SHP77 treated with DMSO at 0.1 percent for 48 hours (cell line): ENCODE results near the gene HPCAL4.

ENCODE experiments used
- DNase-seq: peaks from one replicate; lab custom pipeline; 2025; lab: John Stamatoyannopoulos, UW

HPCAL4 gene

DNA sequence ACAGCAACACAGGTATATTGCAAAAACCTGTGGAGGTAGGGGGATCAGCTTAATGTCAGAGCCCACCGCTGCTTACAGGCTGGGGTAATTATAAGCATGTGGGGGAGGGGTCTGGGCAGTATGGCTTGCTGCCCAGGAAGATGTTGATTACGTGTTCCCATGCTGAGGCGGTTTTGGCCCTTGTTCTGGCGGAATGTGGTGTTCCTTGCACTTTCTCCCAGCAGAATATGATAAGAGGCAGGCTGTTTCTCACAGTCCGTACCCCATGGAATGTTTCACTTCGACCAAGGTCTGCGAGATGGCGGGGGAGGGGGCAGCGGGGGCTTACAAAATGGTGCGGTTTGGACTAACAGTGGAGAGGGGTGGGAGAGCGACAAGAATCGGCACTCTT, 9.8 kb upstream of the HPCAL4 start:
- DNase-seq, result no peak

DNA sequence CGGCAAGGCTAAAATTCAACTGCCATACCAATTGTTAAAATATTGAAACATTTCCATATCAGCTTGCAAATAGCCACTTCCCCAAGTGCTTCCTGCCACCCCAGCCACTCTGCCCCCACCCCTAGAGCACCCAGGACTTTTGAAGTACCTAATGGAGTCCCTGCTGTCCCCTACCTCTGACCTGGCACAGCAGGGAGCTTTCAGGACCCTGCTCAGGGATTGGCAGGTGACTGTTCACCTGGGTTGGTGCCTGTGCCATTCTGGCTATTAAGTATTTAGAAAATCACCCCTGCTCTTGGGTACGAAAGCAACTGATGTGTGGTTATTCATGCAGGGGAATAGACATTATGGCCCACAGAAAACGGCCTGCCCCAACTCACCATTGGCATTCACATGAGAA, 9.1 kb upstream of the HPCAL4 start:
- DNase-seq, result no peak

DNA sequence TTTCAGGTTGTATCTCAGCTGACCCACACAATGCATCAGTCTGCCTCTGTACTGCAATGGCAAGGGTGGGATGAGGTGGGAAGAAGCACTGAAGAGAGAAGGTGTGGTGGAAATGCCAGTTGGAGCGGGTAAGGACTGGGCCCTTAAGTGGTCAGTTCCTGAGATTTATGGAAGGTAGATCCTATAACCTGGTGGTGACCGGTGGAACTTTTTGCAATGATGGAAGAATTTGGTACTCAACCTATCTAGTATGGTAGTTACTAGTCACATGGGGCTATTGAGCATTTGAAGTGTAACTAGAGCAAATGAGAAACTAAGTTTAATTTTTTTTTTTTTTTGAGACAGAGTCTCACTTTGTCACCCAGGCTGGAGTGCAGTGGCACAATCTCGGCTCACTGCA, 8.2 kb upstream of the HPCAL4 start:
- DNase-seq, result no peak

DNA sequence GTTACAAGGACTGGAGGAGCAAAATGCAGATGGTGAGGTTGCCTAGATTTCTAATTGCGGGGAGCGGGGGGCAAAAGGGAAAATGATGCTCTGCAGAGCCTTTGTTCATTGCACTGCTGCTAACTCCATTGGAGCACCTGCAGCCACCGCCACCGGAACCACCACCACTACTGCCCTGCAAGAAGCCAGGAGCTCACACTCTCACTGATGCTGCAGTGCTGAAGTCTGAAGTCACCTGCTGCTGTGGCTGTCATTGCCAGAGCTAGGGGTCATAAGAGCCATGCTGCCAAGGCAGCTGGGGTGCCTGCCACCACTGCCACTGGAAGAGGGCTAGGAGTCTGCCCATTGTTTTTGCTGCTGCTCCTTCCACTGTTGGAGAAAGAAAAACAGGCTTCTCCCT, 7.3 kb upstream of the HPCAL4 start:
- no peak for DNase-seq

DNA sequence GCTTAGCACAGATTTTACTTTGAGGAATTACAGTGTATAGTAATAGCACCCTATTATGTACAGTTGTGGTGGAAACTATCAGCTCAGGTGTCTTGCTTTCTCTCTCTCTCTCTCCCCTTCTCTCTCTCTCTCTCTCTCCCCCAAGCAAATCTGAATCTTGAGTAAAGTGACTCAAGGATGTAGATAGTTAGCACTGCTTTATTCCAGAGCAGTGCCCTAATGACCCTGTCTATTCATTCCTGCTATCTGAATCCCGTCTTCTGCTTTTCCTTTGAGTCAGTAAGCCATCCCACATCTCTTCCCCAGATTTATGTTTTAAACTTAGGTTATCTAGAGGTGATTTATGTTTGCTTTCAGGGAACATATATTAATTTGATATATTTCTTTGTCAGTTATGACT, 5.2 kb upstream of the HPCAL4 start:
- no peak for DNase-seq

DNA sequence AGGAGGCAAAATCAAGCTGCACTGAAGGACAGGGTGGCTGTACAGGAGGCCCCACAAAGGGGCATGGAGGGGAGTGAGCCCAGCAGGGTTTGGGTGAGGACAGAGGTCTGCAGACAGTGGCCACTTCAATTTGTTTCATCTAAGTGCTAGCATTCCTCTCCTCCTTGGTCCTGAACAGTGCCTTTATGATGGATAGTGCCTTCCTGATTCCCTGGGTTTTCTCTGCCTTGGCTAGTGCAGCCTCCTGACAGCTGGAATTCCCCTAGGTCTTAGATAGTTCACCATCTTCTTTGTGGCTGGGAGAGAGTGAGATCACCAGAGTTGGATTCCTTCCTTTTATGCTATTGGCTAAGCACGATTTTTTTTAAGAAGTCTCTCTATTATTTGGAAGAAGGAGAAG, 3.8 kb upstream of the HPCAL4 start:
- DNase-seq, result no peak

DNA sequence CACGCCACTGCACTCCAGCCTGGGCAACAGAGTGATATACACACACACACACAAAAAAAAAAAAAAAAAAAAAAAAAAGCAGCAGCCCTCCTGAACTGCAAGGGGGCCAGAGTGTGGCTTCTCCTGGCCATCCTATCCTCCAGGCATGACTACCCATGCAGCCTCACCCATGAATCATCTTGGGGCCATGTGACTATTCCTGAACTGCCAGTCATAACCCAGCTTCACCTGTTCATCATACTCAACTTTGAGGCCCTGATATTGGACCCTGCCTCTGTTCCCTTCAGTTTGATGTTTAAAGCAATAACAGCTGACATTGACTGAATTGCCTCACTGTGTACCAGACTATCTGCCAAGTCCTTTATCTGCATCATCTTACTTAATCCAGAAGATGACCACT, 2.8 kb upstream of the HPCAL4 start:
- no peak for DNase-seq

DNA sequence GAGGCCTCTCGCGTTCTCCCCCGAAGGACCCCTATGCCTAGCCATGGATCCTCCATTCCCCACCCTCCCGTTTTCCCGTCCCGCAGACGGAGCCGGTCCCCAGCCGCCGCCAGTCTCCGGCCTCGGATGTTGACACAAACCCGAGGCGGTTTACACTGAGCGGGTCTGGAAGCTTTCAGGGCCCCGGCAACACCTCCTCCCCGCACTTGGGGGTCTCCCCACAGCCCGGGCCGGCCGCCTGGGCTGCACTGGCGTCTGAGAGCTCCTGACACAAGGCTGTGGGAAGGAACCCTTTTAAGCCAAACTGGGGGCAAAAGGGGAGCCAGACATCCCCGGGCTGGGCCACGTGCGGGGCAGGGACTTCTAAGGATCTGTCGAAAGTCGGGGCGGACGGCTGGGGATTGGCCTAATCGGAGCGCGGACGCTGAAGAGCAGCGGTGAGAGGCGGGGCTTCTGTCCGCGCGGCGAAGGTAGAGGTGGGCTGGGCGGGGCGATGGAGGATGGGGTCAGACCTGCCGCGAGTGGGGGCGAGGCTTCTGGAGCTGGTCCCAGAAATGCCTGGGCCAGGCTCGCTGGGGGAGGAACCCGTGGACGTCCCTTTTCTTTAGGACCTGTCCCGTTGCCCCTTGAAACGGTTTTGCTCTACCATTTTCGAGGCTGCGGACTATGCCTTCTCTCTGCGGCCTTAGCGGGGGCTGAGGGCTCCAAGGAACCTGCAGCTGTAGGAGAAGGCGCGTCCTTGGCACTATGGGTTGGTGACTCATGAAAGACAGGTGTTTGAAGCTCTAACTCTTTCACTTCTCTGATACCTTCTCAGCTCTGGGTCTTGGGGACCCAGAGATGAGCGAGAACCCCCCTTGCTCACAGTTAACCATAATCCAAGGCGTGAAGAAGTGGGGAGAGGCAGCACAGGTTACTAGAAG, 1.2 kb upstream of the HPCAL4 start:
- DNase-seq, result no peak

DNA sequence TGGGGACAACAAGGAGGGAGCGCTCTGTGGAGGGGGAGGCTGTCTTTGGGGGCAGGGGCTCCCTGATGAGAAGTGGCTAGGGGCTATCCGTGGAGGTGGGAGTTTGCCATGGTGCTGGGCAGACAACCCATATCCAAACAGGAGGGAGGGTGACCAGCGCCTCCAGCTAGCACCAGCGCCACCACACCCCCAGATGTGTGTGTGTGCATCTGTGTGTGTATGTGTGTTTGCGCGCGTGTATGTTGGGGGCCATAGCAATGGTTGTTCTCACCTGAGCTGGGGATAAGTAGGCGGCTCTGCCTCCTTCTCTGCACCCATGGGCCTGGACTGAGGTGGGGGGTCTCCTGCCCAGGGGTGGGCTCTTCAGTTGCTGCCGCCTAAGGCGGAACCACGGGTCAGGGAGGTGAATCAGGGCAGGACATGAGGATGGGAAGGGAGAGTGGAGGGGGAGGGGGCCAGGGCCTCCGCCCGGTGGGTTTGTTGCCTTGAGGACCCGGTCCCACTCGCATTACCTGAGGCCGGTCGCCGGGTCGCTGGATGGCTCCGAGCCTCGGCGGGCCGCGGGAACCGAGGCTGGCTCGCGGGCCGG, 345 bp downstream of the HPCAL4 start:
- no peak for DNase-seq

DNA sequence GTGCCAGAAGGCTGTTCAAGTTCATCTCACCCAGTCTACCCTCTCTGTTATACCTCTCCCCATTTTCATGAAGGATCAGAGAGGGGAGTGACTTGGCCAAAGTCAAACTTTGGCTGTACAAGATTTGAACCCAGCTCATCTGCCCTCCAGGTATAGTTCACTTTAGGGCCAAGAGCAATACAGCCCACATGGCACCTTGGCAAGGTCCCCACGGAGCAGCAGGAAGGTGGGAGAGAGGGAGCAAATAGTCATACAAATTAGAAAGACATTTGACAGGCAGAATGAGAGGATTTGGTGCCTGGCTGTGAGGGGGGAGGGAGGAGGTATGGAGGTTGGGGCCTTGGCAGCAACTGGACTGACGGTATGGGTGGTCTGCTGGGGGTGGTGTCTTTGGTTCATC, 1.0 kb downstream of the HPCAL4 start:
- no peak for DNase-seq

DNA sequence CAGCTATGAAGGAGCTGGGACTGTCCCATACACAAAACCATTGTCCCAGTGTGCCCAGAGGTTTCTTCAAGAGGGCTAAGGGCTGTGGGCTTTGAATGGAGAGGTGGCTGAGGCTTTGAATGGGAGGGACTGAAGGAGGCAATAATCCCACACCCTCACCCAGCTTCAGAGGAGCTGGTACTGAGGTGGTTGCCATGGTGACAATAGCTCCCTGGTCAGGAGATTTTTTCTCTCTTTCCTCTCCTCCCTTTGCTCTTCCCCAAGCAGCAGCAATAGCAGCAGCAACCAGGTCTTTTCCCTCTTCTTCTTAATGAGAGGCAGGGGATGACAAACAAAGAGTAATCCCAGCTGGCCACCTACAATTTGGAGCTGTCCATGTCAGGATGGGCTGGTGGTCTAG, 1.6 kb downstream of the HPCAL4 start:
- DNase-seq, result no peak

DNA sequence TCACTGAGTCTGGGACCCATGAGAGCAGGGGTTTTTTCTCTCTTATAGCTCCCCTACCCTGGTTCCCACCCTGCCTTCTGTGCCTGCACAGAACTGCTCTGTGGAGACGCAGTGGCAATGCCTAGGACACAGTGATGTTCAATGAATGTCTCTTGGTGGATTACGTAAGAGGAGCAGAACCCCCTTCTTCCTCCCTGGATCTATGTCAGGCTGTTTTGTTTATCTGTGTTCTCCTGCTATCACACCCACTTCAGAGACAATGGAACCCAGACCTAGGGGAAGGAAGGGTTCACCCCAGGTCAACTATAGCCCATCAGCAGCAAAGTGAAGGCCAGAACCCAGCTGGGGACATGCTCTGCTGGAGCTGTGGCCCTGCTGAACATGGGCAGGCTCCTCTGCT, 2.0 kb downstream of the HPCAL4 start:
- no peak for DNase-seq

DNA sequence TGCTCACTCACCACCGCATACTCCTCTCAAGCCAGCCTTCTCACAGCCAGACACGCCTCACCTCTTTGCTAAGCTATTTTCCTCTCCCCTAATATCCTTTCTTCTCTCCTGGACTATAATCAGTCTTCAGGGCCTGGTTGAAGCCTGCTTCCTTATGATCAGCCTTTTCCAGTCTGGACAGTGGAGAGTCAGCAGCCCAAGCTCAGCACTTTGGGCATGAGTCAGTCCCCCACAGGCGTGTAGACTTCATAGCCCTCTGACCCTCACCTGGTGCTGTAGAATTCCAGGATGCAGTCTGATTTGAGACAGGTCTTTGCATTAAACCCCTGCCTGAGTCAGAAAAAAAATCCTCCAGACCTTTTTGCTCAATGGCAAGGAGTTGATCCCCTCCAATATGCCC, 2.5 kb downstream of the HPCAL4 start:
- DNase-seq, result no peak

DNA sequence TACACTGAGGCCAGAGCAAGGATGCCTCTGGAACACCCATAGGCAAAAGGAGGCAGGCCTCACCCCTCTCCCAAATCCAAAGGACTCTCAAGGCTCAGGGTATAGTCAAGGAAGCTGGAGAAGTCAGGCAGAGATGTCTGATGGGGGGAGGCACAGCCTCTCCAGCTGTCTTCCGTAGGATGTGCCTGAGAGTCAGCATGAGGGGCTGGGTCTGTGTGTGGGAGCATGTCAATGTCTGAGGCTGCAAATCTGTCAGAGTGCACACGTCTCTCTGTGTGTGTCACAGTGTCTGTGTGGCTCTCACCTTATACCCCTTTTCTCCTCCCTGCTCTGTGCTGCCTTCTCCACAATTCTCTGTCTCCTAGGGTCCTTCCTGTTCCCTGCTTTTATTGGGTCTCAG, 4.0 kb downstream of the HPCAL4 start:
- no peak for DNase-seq

DNA sequence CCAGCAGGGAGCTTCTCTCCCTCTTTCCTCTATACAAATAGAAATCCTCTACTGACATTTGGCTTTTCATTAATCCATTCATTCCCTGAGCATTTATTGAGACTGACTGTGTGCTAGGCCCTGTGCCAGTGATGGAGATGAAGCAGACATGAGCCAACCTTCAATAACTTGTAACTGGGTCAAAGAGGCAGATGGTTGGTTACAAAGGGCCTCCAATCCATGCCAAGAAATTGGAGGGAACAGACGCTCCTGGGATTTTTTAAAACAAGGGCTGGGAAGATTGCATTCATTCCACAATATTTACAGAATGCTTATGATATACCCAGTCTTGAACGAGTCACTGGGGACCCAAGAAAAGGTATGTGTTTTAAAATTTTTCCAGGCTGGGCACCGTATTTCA, 6.2 kb downstream of the HPCAL4 start:
- DNase-seq, result no peak

DNA sequence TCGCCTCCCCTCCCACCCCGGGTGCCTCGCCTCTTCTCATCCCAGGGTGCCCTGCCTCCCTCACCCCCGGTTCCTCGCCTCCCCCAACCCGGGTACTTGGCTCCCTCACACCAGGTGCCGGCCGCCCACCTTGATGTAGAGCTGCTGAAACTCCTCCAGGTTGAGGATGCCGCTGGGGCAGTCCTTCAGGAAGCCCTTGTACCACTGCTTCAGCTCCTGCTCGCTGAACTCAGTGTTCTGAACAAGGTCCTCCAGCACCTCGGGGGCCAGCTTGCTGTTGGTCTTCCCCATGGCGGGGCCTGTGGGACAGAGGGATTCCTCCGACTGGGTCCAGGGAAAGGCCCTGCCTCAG, 6.9 kb downstream of the HPCAL4 start:
- no peak for DNase-seq

DNA sequence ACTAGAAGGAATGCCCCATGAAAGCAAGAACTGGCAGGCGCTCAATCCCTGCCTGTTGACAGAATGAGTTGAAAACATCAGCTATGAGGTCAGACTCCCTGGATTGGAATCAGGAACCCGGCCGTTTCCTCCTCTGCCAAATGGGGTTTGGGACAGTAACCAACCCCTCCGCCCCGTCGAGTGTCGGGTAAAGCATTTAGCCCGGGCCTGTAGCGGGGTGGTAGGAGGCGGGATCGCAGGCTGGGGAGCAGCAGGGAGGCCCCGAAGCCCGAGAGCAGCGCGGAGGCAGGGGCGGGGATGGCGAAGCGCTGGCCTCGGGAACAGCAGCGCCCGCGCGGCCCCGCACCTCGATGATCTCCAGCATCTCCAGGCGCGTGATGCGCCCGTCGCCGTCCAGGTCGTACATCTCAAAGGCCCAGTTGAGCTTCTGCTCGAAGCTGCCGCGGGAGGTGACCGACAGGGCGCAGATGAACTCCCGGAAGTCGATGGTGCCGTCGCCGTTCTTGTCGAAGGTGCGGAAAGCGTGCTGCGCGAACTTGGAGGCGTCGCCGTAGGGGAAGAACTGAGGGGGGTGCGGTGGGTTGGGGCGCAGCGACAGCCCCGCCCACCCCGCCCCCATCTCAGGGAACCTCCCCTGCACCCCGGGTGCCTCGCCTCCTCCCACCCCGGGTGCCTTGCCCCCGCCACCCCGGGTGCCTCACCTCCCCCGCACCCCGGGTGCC, 7.5 kb downstream of the HPCAL4 start:
- DNase-seq, result no peak

DNA sequence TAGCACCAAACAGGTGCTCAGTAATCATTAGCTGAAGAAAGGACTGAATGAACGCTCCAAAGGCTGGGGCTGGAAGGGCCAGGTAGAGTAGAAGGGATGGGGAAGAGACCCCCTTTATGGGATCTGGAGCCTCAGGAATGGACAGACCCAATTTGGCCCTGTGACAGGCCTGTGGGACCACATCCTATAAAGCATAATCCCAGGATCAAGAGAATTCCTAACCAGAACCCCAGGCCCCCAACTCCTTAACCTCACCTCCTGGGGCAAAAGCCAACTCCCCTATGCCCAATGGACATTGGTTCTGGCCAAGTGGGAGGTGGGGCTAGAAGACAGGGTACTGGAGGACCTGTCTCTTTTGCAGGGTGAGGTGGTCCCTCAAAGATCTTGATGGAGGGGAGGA, 9.2 kb downstream of the HPCAL4 start:
- no peak for DNase-seq

DNA sequence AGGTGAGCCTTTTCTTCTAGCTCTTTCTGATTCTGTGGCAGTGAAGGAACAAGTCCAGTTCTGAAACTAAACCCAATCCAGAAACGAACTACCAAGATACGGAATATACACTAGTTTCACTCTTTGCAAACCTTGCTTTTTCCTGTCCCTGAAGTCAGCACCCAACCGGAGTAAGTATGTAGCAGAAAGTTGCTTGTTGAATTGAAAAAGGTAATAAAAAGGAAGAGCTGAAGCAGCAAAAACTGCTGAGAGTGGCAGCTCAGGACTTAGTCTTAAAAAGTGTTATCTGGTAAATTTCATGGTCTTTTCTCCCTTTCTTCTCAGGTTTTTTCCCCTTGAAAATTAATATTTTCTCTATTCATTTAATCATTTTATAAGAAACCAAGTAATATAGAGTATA, 9.9 kb downstream of the HPCAL4 start:
- DNase-seq, result no peak

DNA sequence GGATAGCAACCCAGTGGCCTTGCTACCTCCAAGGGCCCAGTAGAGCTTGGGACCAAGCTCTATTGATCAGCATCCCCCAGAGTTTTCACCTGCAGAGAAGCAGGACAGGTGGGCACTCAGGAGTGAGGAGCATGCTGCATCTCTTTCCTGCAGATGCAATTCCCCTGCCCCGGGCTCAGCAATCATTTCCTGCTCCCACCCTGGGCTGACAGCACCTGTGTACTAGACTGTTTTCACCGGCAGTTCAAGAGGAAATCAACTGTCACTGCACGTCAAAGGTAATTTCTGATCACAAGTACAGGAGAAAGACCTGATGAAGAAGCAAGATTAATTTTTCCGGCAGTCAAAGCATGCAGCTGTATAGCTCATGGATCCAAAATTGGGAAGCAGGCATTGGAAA, 10.5 kb downstream of the HPCAL4 start:
- DNase-seq, result no peak

DNA sequence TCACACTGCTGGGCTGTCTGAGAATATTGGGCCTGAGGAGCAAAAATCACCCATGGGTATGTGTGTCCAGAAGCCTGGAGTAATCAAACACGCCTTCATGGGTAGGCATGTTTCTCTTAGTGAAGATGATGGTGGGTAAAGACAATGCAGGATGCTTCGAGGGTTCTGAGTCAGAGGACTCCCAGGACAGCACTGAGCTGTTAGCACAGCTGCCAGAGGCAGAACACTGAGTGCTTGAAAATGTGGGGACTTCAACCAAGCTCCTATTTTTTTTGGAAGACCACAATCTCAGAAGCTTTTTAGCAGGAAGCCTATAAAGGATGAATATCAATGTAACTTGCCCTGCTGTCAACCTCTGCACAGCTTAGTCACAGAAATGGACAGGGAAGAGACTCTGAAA, 11.4 kb downstream of the HPCAL4 start:
- no peak for DNase-seq

DNA sequence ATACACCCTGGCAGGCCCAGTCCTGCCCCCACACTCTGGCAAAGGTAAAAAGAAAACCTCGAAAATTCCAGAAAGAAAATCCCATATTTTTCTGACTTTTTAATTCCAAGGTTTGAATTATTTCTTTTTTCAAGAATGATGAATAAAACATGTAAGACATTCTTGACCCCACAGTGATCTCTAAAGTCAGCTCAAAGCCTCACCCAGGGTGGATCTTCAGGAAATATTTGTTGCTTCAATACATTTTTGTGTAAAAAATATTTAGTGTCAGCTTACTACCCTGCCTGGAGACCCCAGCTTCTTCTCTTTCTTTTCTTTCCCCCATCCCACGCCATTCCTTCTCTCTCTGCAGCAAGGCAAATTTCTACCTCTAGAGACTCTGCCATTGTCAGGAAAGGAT, 12.3 kb downstream of the HPCAL4 start:
- DNase-seq, result no peak

DNA sequence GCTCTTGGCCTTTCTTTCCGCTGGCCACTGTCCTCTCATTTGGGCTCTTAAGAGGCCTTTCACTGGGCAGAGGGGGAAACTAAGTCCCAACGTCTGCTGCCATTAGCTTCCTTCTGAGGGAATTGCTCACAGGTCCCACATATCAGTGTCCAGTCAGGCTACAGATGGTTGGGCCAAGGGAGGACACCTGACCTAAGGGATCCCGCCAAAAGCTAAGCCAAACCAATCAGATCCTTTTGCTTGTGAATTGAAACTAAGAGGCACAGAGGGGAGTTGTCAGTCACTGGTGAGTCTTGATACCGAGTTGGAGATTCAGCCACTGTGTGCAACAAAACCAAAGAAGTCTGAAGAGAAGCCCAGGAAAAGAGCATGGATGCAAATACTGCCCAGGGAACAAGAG, 13.6 kb downstream of the HPCAL4 start:
- no peak for DNase-seq
